Activated CD8-positive, alpha-beta T cell treated with anti-CD3 and anti-CD28 coated beads for 36 hours (primary cell): ENCODE data around the gene SHPK. TPM values are rescaled to one million over a fixed set of nuclear protein-coding genes. Genes with fewer than 3 reads are reported as not detected.

Experiments used
- ATAC-seq: fragments of 200-7000 bp; cut with Tn5 transposase; one replicate; pipeline ENCODE4 v1.10.0; 2021; ENCODE audit warnings: mild to moderate bottlenecking, moderate library complexity
- CTCF ChIA-PET: fragments of 350-600 bp; sonication (Branson Sonifier 250); formaldehyde crosslinking; loops from one replicate; lab custom pipeline; 2021; ENCODE audit warnings: antibody characterized with exemption; lab: Charles Lee
- POLR2A ChIA-PET: fragments of 350-600 bp; sonication (Branson Sonifier 250); formaldehyde crosslinking; loops from one replicate; lab custom pipeline; 2021; ENCODE audit warnings: antibody characterized with exemption; lab: Charles Lee
- DNase-seq: peaks from one replicate; pipeline ENCODE4 v3.0.0-alpha.2; 2020
- H3K27ac Mint-ChIP-seq: one replicate; pipeline ENCODE4 v1.8.0; 2021; ENCODE audit warnings: mild to moderate bottlenecking, mixed read lengths
- H3K27me3 Mint-ChIP-seq: one replicate; pipeline ENCODE4 v1.8.0; 2021; ENCODE audit warnings: mixed read lengths
- H3K36me3 Mint-ChIP-seq: one replicate; pipeline ENCODE4 v1.8.0; 2021; ENCODE audit warnings: low read depth, mixed read lengths
- H3K4me1 Mint-ChIP-seq: one replicate; pipeline ENCODE4 v1.8.0; 2021; ENCODE audit warnings: low read depth, mixed read lengths
- H3K4me3 Mint-ChIP-seq: one replicate; pipeline ENCODE4 v1.8.0; 2021; ENCODE audit warnings: mild to moderate bottlenecking, moderate library complexity, mixed read lengths
- H3K9me3 Mint-ChIP-seq: one replicate; pipeline ENCODE4 v1.8.0; 2021; ENCODE audit warnings: mixed read lengths
- CTCF ChIP-seq: fragments of 200-600 bp; IDR thresholded peaks from one replicate; pipeline ENCODE4 v1.8.0; 2022; ENCODE audit warnings: antibody characterized with exemption, mild to moderate bottlenecking
- intact Hi-C: fragments of 100-400 bp; cut with micrococcal nuclease; formaldehyde crosslinking; loops from one replicate; pipeline ENCODE4 v1.10.0; 2022
- total RNA-seq, 2 experiments: library from RNA; stranded (reverse); gene quantifications; one replicate each; pipeline ENCODE4 v1.2.3, GENCODE V29; 2021

SHPK gene
- total RNA-seq, 2 experiments from 2014 or later: 10.0 TPM

GRCh38 chr17:3636908-3637373, 891 bp upstream of the SHPK start:
- Mint-ChIP-seq H3K4me3 (peak overlapping the region; percentile 89), H3K27me3 (no peaks in the 10 kb centered on the region), H3K4me1 (peaks cover 35% of the 10 kb centered on the region), H3K27ac (no peak overlapping the region), H3K9me3 (no peaks in the 10 kb centered on the region), H3K36me3 (peaks cover 10% of the 10 kb centered on the region)
- TF ChIP-seq CTCF: no peak
- no peak for ATAC-seq
- POLR2A ChIA-PET: interaction anchor here (1.5 kb wide), 1 partner anchor 30 kb away, joined by 5 read pairs; no protein-coding TSS in a partner anchor
- intact Hi-C loops: no loop called here
- CTCF ChIA-PET: interaction anchor here (1.1 to 2.7 kb wide), 6 partner anchors 10 to 588 kb away, joined by 3 to 14 read pairs (median 6); no protein-coding TSS in a partner anchor
- DNase-seq: peak; percentile 10

DNA sequence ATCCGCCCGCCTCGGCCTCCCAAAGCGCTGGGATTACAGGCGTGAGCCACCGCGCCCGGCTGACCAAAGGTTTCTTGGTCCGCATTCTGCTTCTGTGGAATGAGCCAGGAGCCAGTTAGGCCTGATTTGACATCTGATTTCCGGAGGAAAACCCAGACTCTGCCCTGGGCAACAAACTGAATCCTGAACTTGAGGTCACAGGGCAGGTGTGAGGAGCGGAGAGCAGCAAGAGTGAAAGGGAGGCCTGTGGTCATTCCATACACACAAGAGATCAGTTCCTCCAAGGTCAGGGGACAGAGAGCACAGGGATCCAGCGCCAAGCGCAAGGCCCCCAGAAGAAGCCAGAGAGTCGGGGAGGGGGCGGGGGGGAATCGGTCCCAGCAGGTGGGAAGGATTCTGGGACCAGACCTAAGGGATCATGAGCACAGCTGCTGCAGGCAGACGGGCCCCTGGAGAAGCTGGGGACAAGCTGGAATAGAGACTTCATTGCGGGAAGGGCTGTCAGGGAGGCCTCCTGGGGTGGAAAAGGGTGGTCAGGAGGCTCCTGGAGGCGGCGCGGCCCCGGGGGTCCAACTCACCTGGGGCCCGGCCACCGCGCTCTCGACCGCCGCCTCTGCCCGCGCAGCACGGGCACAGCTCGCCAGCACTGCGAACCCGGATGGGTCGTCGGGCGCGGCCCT, 436 bp downstream of the SHPK start:
- ATAC-seq (peak; percentile 20), DNase-seq (no peak)
- H3K27me3 Mint-ChIP-seq: no peaks in the 10 kb centered on the region
- H3K9me3 Mint-ChIP-seq: no peaks in the 10 kb centered on the region
- ChIA-PET POLR2A (no interaction called here), CTCF (interaction anchor here (0.7 to 2.7 kb wide), 11 partner anchors 12 to 587 kb away, joined by 3 to 14 read pairs (median 3); no protein-coding TSS in a partner anchor)
- intact Hi-C loops: no loop called here
- no peak overlapping the region for H3K27ac Mint-ChIP-seq
- peaks cover 31% of the 10 kb centered on the region for H3K4me1 Mint-ChIP-seq
- peak overlapping the region; percentile 89 for H3K4me3 Mint-ChIP-seq
- peaks cover 2% of the 10 kb centered on the region for H3K36me3 Mint-ChIP-seq
- no peak for TF ChIP-seq CTCF

- Mint-ChIP-seq H3K36me3 (peaks cover 14% of the 10 kb centered on the region), H3K9me3 (no peaks in the 10 kb centered on the region), H3K27ac (no peak overlapping the region), H3K4me1 (peaks cover 12% of the 10 kb centered on the region), H3K27me3 (no peaks in the 10 kb centered on the region), H3K4me3 (no peak overlapping the region)
- ATAC-seq: no peak
- no peak for TF ChIP-seq CTCF
- intact Hi-C loops: no loop called here
- POLR2A ChIA-PET: interaction anchor here (0.7 to 1.2 kb wide), 2 partner anchors 9 to 84 kb away, joined by 3 read pairs; no protein-coding TSS in a partner anchor
- DNase-seq: no peak
- CTCF ChIA-PET: interaction anchor here (1.2 to 1.6 kb wide), 2 partner anchors 15 to 106 kb away, joined by 3 to 4 read pairs; no protein-coding TSS in a partner anchor
Observed at GRCh38 chr17:3632287-3632686, 3.8 kb downstream of the SHPK start.

GRCh38 chr17:3630781-3631180, 5.3 kb downstream of the SHPK start:
- no peak overlapping the region for H3K27ac Mint-ChIP-seq
- no peak for DNase-seq
- intact Hi-C loops: no loop called here
- ATAC-seq: no peak
- H3K36me3 Mint-ChIP-seq: peaks cover 22% of the 10 kb centered on the region
- no peak overlapping the region for H3K4me3 Mint-ChIP-seq
- no peaks in the 10 kb centered on the region for H3K9me3 Mint-ChIP-seq
- CTCF ChIA-PET: no interaction called here
- H3K27me3 Mint-ChIP-seq: no peaks in the 10 kb centered on the region
- POLR2A ChIA-PET: no interaction called here
- peaks cover 10% of the 10 kb centered on the region for H3K4me1 Mint-ChIP-seq
- no peak for TF ChIP-seq CTCF

GRCh38 chr17:3627769-3628167, 8.3 kb downstream of the SHPK start:
- H3K27ac Mint-ChIP-seq: no peak overlapping the region
- ChIA-PET CTCF (interaction anchor here (0.7 kb wide), 1 partner anchor 20 kb away, joined by 3 read pairs; no protein-coding TSS in a partner anchor), POLR2A (no interaction called here)
- peaks cover 4% of the 10 kb centered on the region for H3K4me1 Mint-ChIP-seq
- no peak overlapping the region for H3K4me3 Mint-ChIP-seq
- peaks cover 29% of the 10 kb centered on the region for H3K36me3 Mint-ChIP-seq
- H3K27me3 Mint-ChIP-seq: no peaks in the 10 kb centered on the region
- ATAC-seq (no peak), DNase-seq (no peak)
- TF ChIP-seq CTCF: no peak
- intact Hi-C loops: loop anchor here (10.0 kb wide), 1 partner anchor 57 kb away; no protein-coding TSS in a partner anchor
- H3K9me3 Mint-ChIP-seq: no peaks in the 10 kb centered on the region
